Measurements from ENCODE around the gene YJU2. TPM values are rescaled to one million over a fixed set of nuclear protein-coding genes. Genes with fewer than 3 reads are reported as not detected.
A peak's percentile ranks its signal among the peaks of the same experiment; 100 is the strongest.

The YJU2 gene
- total and polyA plus RNA-seq, 12 donors: 7.9 to 32.8 (median 10.5) TPM

- Histone ChIP-seq H3K27me3 (peaks cover 0 to 30% (median 23%) of the 10 kb centered on the region in 7 donors), H3K36me3 (no peaks in the 10 kb centered on the region), H3K4me3 (no peak overlapping the region), H3K4me1 (peaks cover 0 to 6% (median 0%) of the 10 kb centered on the region in 9 donors), H3K27ac (no peak overlapping the region), H3K9me3 (no peaks in the 10 kb centered on the region)
- TF ChIP-seq CTCF (IDR thresholded peaks at IDR 0.05): no peak
- intact Hi-C loops (cut with DNase I): no loop called here
- WGBS, 2 donors: 67 to 71% methylated on average over 7 of the region's 7 CpGs
- ATAC-seq: no peak
- DNase-seq: no peak
These were observed 58.4 kb downstream of the YJU2 start for GRCh38 chr19:4305257-4305612.

GRCh38 chr19:4305659-4306058, 58.8 kb downstream of the YJU2 start:
- Histone ChIP-seq H3K36me3 (no peaks in the 10 kb centered on the region), H3K4me3 (no peak overlapping the region), H3K27me3 (peaks cover 0 to 30% (median 23%) of the 10 kb centered on the region in 7 donors), H3K9me3 (no peaks in the 10 kb centered on the region), H3K27ac (no peak overlapping the region), H3K4me1 (peaks cover 0 to 6% (median 0%) of the 10 kb centered on the region in 9 donors)
- DNase-seq (no peak), ATAC-seq (no peak)
- intact Hi-C loops (cut with DNase I): no loop called here
- 82% methylated on average over 16 of the region's 16 CpGs for WGBS, 2 donors
- TF ChIP-seq CTCF (IDR thresholded peaks at IDR 0.05): no peak

GRCh38 chr19:4310247-4311121, 63.6 kb downstream of the YJU2 start:
- 87 to 90% methylated on average over 22 of the region's 22 CpGs for WGBS, 2 donors
- no peak for TF ChIP-seq CTCF (IDR thresholded peaks at IDR 0.05)
- ATAC-seq: peak in 2 of 8 donors; percentile 13 to 38
- Histone ChIP-seq H3K27me3 (peaks cover 0 to 6% (median 3%) of the 10 kb centered on the region in 7 donors), H3K9me3 (no peaks in the 10 kb centered on the region), H3K36me3 (no peaks in the 10 kb centered on the region), H3K4me1 (peaks cover 0 to 13% (median 0%) of the 10 kb centered on the region in 9 donors), H3K27ac (no peak overlapping the region), H3K4me3 (no peak overlapping the region)
- intact Hi-C loops (cut with DNase I): no loop called here
- no peak for DNase-seq

- ATAC-seq: peak in 2 of 8 donors; percentile 19 to 31
- H3K27ac ChIP-seq: peak overlapping the region in 1 of 10 donors; percentile 50
- H3K27me3 ChIP-seq: peaks cover 0 to 21% (median 0%) of the 10 kb centered on the region in 7 donors
- no peak for DNase-seq
- H3K9me3 ChIP-seq: no peaks in the 10 kb centered on the region
- peak overlapping the region in 2 of 10 donors; percentile 10 to 14 for H3K4me3 ChIP-seq
- TF ChIP-seq CTCF (IDR thresholded peaks at IDR 0.05): no peak
- peaks cover 0 to 13% (median 0%) of the 10 kb centered on the region in 9 donors for H3K4me1 ChIP-seq
- intact Hi-C loops (cut with DNase I): no loop called here
- WGBS, 2 donors: 41 to 57% methylated on average over 12 of the region's 12 CpGs
- H3K36me3 ChIP-seq: no peaks in the 10 kb centered on the region
These were observed 67.1 kb downstream of the YJU2 start for GRCh38 chr19:4313847-4314490.

Measured in heart right ventricle (tissue), 16 donors.